Nephron (organoid): ENCODE measurements around the gene KDM4C.

Source experiments
- H3K27ac Mint-ChIP-seq, 3 experiments: 2 replicates each; pipeline ENCODE4 v1.8.0; 2020; ENCODE audit warnings: mixed read lengths in 3 of 3, mild to moderate bottlenecking in 2 of 3, moderate library complexity in 1 of 3
- H3K27me3 Mint-ChIP-seq: 2 replicates; pipeline ENCODE4 v1.8.0; 2021; ENCODE audit warnings: low read depth, mild to moderate bottlenecking, moderate library complexity, mixed read lengths
- H3K36me3 Mint-ChIP-seq: 2 replicates; pipeline ENCODE4 v1.8.0; 2020; ENCODE audit warnings: low read depth, mixed read lengths
- H3K4me1 Mint-ChIP-seq: 2 replicates; pipeline ENCODE4 v1.8.0; 2020; ENCODE audit warnings: mixed read lengths
- H3K4me3 Mint-ChIP-seq, 3 experiments: 2 replicates each; pipeline ENCODE4 v1.8.0; 2020; ENCODE audit warnings: mild to moderate bottlenecking in 3 of 3, mixed read lengths in 3 of 3, moderate library complexity in 2 of 3
- H3K9me3 Mint-ChIP-seq: 2 replicates; pipeline ENCODE4 v1.8.0; 2020; ENCODE audit warnings: mixed read lengths
- CTCF ChIP-seq, 3 experiments: fragments of 200-600 bp; sonication (generic); IDR thresholded peaks; one replicate each; pipeline ENCODE4 v1.5.0; 2021; ENCODE audit warnings: antibody characterized with exemption in 3 of 3; ENCODE audit not compliant: unreplicated experiment in 3 of 3

Gene KDM4C

GRCh38 chr9:6877671-6878161, 119.9 kb downstream of the KDM4C start:
- Mint-ChIP-seq H3K27ac (no peak overlapping the region), H3K36me3 (no peaks in the 10 kb centered on the region), H3K4me3 (no peak overlapping the region), H3K9me3 (no peaks in the 10 kb centered on the region), H3K27me3 (no peaks in the 10 kb centered on the region), H3K4me1 (no peaks in the 10 kb centered on the region)
- TF ChIP-seq CTCF (IDR thresholded peaks at IDR 0.05; ENCODE audit: unreplicated experiment in 3 of 3), result no peak

GRCh38 chr9:6880626-6881025, 122.9 kb downstream of the KDM4C start:
- Mint-ChIP-seq H3K4me1 (no peaks in the 10 kb centered on the region), H3K27ac (no peak overlapping the region), H3K4me3 (no peak overlapping the region), H3K27me3 (no peaks in the 10 kb centered on the region), H3K36me3 (no peaks in the 10 kb centered on the region), H3K9me3 (no peaks in the 10 kb centered on the region)
- TF ChIP-seq CTCF (IDR thresholded peaks at IDR 0.05; ENCODE audit: unreplicated experiment in 3 of 3), result no peak

- Mint-ChIP-seq H3K27me3 (no peaks in the 10 kb centered on the region), H3K4me3 (no peak overlapping the region), H3K4me1 (no peaks in the 10 kb centered on the region), H3K27ac (no peak overlapping the region), H3K9me3 (no peaks in the 10 kb centered on the region), H3K36me3 (peaks cover 8% of the 10 kb centered on the region)
- no peak for TF ChIP-seq CTCF (IDR thresholded peaks at IDR 0.05; ENCODE audit: unreplicated experiment in 3 of 3)
Observed at GRCh38 chr9:6884101-6884500, 126.3 kb downstream of the KDM4C start.

GRCh38 chr9:6884990-6885389, 127.2 kb downstream of the KDM4C start:
- Mint-ChIP-seq H3K27ac (no peak overlapping the region), H3K4me3 (no peak overlapping the region), H3K27me3 (no peaks in the 10 kb centered on the region), H3K9me3 (no peaks in the 10 kb centered on the region), H3K4me1 (no peaks in the 10 kb centered on the region), H3K36me3 (peaks cover 8% of the 10 kb centered on the region)
- TF ChIP-seq CTCF (IDR thresholded peaks at IDR 0.05; ENCODE audit: unreplicated experiment in 3 of 3), result no peak

- Mint-ChIP-seq H3K36me3 (peaks cover 8% of the 10 kb centered on the region), H3K4me3 (no peak overlapping the region), H3K27ac (peak overlapping the region in 1 of 3 experiments; percentile 58), H3K4me1 (no peaks in the 10 kb centered on the region), H3K9me3 (no peaks in the 10 kb centered on the region), H3K27me3 (no peaks in the 10 kb centered on the region)
- no peak for TF ChIP-seq CTCF (IDR thresholded peaks at IDR 0.05; ENCODE audit: unreplicated experiment in 3 of 3)
Observed at GRCh38 chr9:6887051-6887450, 129.3 kb downstream of the KDM4C start.

- Mint-ChIP-seq H3K9me3 (no peaks in the 10 kb centered on the region), H3K36me3 (peaks cover 8% of the 10 kb centered on the region), H3K27me3 (no peaks in the 10 kb centered on the region), H3K4me1 (no peaks in the 10 kb centered on the region), H3K4me3 (no peak overlapping the region), H3K27ac (no peak overlapping the region)
- TF ChIP-seq CTCF (IDR thresholded peaks at IDR 0.05; ENCODE audit: unreplicated experiment in 3 of 3), result no peak
Observed at GRCh38 chr9:6889868-6890267, 132.1 kb downstream of the KDM4C start.
